HEK293 (cell line): ENCODE data around the gene MMP23B.

Source experiments
- CTCF ChIA-PET: fragments of 350-600 bp; formaldehyde crosslinking; extraction: SDS; loops from one replicate; lab custom pipeline; 2021; ENCODE audit warnings: antibody characterized with exemption; lab: Yijun Ruan, JAX
- POLR2A ChIA-PET: fragments of 300-600 bp; formaldehyde crosslinking; extraction: SDS; loops from one replicate; lab custom pipeline; 2020; ENCODE audit warnings: antibody characterized with exemption, inconsistent platforms; lab: Yijun Ruan, JAX
- H3K27ac ChIP-seq: fragments of 200-500 bp; sonication (Bioruptor generic); 2 replicates; pipeline ENCODE4 v1.5.1; 2014; ENCODE audit warnings: low read depth, low read length, control low read depth, inconsistent platforms; ENCODE audit errors: extremely low read depth
- H3K36me3 ChIP-seq, 2 experiments: fragments of 200-500 bp in 1 of 2; sonication (Bioruptor generic) in 1 of 2; 1 replicate in 1 of 2; 2 replicates in 1 of 2; pipeline ENCODE4 v1.5.1; 2014 to 2017; ENCODE audit warnings: inconsistent platforms in 2 of 2, low read length in 2 of 2; ENCODE audit not compliant: control insufficient read depth in 2 of 2, insufficient read depth in 1 of 2
- H3K4me1 ChIP-seq: fragments of 200-500 bp; sonication (Bioruptor generic); 2 replicates; pipeline ENCODE4 v1.5.1; 2014; ENCODE audit warnings: mild to moderate bottlenecking, low read length, inconsistent platforms; ENCODE audit not compliant: control insufficient read depth, insufficient read depth
- H3K4me3 ChIP-seq: 2 replicates; pipeline ENCODE4 v1.5.1; 2011; ENCODE audit warnings: low read depth, mild to moderate bottlenecking, control low read depth, low read length, moderate library complexity
- H3K9me3 ChIP-seq: fragments of 200-500 bp; sonication (Bioruptor generic); 2 replicates; pipeline ENCODE4 v1.5.1; 2014; ENCODE audit warnings: low read depth, low read length, inconsistent platforms; ENCODE audit not compliant: control insufficient read depth, insufficient read depth
- GLIS2 ChIP-seq: fragments of 450-650 bp; formaldehyde crosslinking; IDR thresholded peaks from 2 replicates; pipeline ENCODE4 v1.5.1; 2016; ENCODE audit warnings: missing biosample characterization, missing genetic modification characterization
- HIC1 ChIP-seq: fragments of 450-650 bp; formaldehyde crosslinking; IDR thresholded peaks from 2 replicates; pipeline ENCODE4 v1.5.1; 2016; ENCODE audit warnings: missing biosample characterization, missing genetic modification characterization
- KLF16 ChIP-seq: fragments of 450-650 bp; formaldehyde crosslinking; IDR thresholded peaks from 2 replicates; pipeline ENCODE4 v1.5.1; 2017; ENCODE audit warnings: missing biosample characterization, missing genetic modification characterization
- KLF7 ChIP-seq: fragments of 450-650 bp; formaldehyde crosslinking; IDR thresholded peaks from 2 replicates; pipeline ENCODE4 v1.5.1; 2016; ENCODE audit warnings: missing biosample characterization, missing genetic modification characterization, borderline replicate concordance
- MZF1 ChIP-seq: fragments of 450-650 bp; formaldehyde crosslinking; IDR thresholded peaks from 2 replicates; pipeline ENCODE4 v1.5.1; 2017; ENCODE audit warnings: missing biosample characterization, missing genetic modification characterization, borderline replicate concordance
- OVOL3 ChIP-seq: fragments of 450-650 bp; formaldehyde crosslinking; IDR thresholded peaks from 2 replicates; pipeline ENCODE4 v1.5.1; 2016; ENCODE audit warnings: missing biosample characterization, missing genetic modification characterization
- RBAK ChIP-seq: fragments of 450-650 bp; formaldehyde crosslinking; IDR thresholded peaks from 2 replicates; pipeline ENCODE4 v1.5.1; 2016; ENCODE audit warnings: missing biosample characterization, missing genetic modification characterization
- SP3 ChIP-seq: fragments of 450-650 bp; formaldehyde crosslinking; IDR thresholded peaks from 2 replicates; pipeline ENCODE4 v1.5.1; 2016; ENCODE audit warnings: missing biosample characterization, missing genetic modification characterization
- YY2 ChIP-seq: fragments of 450-650 bp; formaldehyde crosslinking; IDR thresholded peaks from 2 replicates; pipeline ENCODE4 v1.5.1; 2016; ENCODE audit warnings: missing biosample characterization, missing genetic modification characterization
- ZBTB8A ChIP-seq: fragments of 450-650 bp; formaldehyde crosslinking; IDR thresholded peaks from 2 replicates; pipeline ENCODE4 v1.5.1; 2016; ENCODE audit warnings: missing biosample characterization, missing genetic modification characterization
- ZFHX2 ChIP-seq: fragments of 450-650 bp; formaldehyde crosslinking; conservative IDR thresholded peaks from 2 replicates; pipeline ENCODE4 v1.5.1; 2016; ENCODE audit warnings: missing biosample characterization, missing genetic modification characterization
- ZNF223 ChIP-seq: fragments of 450-650 bp; formaldehyde crosslinking; IDR thresholded peaks from 2 replicates; pipeline ENCODE4 v1.5.1; 2016; ENCODE audit warnings: missing biosample characterization, missing genetic modification characterization
- ZNF274 ChIP-seq, 2 experiments: fragments of 200-500 bp in 1 of 2; fragments of 450-650 bp in 1 of 2; sonication (Bioruptor generic) in 1 of 2; formaldehyde crosslinking in 1 of 2; IDR thresholded peaks; 2 replicates each; pipeline versions ENCODE4 v1.5.1 to v1.6.1; 2014 to 2016; ENCODE audit warnings: borderline replicate concordance in 1 of 2, inconsistent platforms in 1 of 2, low read length in 1 of 2, missing biosample characterization in 1 of 2, missing genetic modification characterization in 1 of 2
- ZNF514 ChIP-seq: fragments of 450-650 bp; formaldehyde crosslinking; IDR thresholded peaks from 2 replicates; pipeline ENCODE4 v1.5.1; 2016; ENCODE audit warnings: missing biosample characterization, missing genetic modification characterization
- ZNF544 ChIP-seq: fragments of 450-650 bp; formaldehyde crosslinking; IDR thresholded peaks from 2 replicates; pipeline ENCODE4 v1.5.0; 2017; ENCODE audit warnings: missing biosample characterization, missing genetic modification characterization
- ZNF837 ChIP-seq: fragments of 450-650 bp; formaldehyde crosslinking; IDR thresholded peaks from 2 replicates; pipeline ENCODE4 v1.5.1; 2016; ENCODE audit warnings: missing biosample characterization, missing genetic modification characterization
- ZNF843 ChIP-seq: fragments of 450-650 bp; formaldehyde crosslinking; IDR thresholded peaks from 2 replicates; pipeline ENCODE4 v1.5.1; 2016; ENCODE audit warnings: missing biosample characterization, missing genetic modification characterization
- ZSCAN16 ChIP-seq: fragments of 450-650 bp; formaldehyde crosslinking; IDR thresholded peaks from 2 replicates; pipeline ENCODE4 v1.5.1; 2016; ENCODE audit warnings: missing biosample characterization, missing genetic modification characterization
- ZSCAN18 ChIP-seq: fragments of 450-650 bp; formaldehyde crosslinking; IDR thresholded peaks from 2 replicates; pipeline ENCODE4 v1.5.1; 2016; ENCODE audit warnings: missing biosample characterization, missing genetic modification characterization
- ZSCAN5A ChIP-seq: fragments of 450-650 bp; formaldehyde crosslinking; IDR thresholded peaks from 2 replicates; pipeline ENCODE4 v1.5.1; 2016; ENCODE audit warnings: missing biosample characterization, missing genetic modification characterization
- ZXDB ChIP-seq: fragments of 450-650 bp; formaldehyde crosslinking; IDR thresholded peaks from 2 replicates; pipeline ENCODE4 v1.5.1; 2016; ENCODE audit warnings: missing biosample characterization, missing genetic modification characterization
- TF ChIP-seq, protein P1 (sequence below): fragments of 450-650 bp; formaldehyde crosslinking; IDR thresholded peaks from 2 replicates; pipeline ENCODE4 v1.5.1; 2016; ENCODE audit warnings: missing biosample characterization, missing genetic modification characterization
- TF ChIP-seq, protein P2 (sequence below): fragments of 450-650 bp; formaldehyde crosslinking; IDR thresholded peaks from 2 replicates; pipeline ENCODE4 v1.5.1; 2016; ENCODE audit warnings: missing biosample characterization, missing genetic modification characterization

Gene MMP23B

DNA sequence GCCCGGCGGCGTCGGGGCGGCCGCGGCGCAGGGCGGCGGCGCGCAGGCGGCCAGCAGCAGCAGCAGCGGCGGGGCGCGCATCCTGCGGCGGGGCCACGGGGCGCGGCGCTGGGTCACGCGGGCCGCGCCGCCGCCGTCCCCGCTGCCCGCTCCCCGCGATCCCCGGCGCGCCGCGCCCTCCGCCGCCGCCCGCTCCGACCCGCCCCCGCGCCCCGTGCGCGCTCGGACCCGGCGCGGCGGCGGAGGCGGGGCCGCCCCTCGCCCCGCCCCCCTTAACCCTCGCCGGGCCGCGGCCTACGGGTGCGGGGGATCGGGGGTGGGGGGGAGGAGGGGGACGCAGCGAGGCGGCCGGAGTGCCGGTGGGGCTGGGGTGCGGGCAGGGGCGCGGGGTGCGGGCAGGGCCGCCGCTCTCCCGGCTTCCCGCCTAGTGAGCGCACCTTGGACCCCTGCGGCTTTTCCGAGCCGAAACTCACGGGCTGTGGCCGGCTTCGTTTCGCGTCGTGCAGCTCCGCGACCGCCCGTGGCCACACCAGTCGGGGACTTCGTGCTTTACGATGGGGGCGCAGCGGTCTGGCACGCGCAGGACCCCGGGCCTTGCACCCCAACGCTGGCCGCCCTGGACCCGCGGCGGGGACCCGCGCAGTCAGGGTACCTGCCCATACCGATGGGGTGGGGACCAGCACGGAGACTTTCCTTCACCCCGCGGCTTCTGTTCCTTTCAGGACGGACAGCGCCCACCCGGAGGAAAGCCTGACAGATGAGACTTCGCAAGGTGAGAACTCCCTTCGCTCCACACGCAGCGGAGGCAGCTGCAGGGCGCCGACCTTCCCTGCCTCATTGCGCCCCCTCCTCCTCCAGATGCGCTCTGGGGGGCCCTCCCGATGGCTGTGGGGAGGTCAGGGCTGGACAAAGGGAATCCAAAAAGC is 31.8 kb upstream of the MMP23B start, which contains the start of gene FNDC10 (continued):
- TF ChIP-seq KLF7 (tag by site-specific recombination) = no peak
- no peak for TF ChIP-seq HIC1
- TF ChIP-seq ZFHX2 (tag by site-specific recombination) = 0 out of 2 replicates have a peak, but pooled peaks have one; percentile 4
- TF ChIP-seq ZXDB = no peak
- TF ChIP-seq OVOL3 (tag by site-specific recombination) = no peak
- no peak for TF ChIP-seq SP3 (tag by site-specific recombination)
- TF ChIP-seq ZNF514 (tag by site-specific recombination) = no peak
- TF ChIP-seq RBAK (tag by site-specific recombination) = no peak
- 0 out of 2 replicates have a peak, but pooled peaks have one; percentile 52 for TF ChIP-seq ZNF223 (tag by site-specific recombination)
- TF ChIP-seq, protein P1, sequence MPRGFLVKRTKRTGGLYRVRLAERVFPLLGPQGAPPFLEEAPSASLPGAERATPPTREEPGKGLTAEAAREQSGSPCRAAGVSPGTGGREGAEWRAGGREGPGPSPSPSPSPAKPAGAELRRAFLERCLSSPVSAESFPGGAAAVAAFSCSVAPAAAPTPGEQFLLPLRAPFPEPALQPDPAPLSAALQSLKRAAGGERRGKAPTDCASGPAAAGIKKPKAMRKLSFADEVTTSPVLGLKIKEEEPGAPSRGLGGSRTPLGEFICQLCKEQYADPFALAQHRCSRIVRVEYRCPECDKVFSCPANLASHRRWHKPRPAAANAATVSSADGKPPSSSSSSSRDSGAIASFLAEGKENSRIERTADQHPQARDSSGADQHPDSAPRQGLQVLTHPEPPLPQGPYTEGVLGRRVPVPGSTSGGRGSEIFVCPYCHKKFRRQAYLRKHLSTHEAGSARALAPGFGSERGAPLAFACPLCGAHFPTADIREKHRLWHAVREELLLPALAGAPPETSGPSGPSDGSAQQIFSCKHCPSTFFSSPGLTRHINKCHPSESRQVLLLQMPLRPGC (tag by site-specific recombination) = no peak
- no peak for TF ChIP-seq ZNF843 (tag by site-specific recombination)
- TF ChIP-seq YY2 (tag by site-specific recombination) = no peak
- TF ChIP-seq ZSCAN5A (tag by site-specific recombination) = no peak
- no peak for TF ChIP-seq KLF16 (tag by site-specific recombination)
- TF ChIP-seq ZNF274 (IDR thresholded peaks at IDR 0.05; ENCODE audit: low read length) = no peak
- TF ChIP-seq ZNF274 (tag by site-specific recombination; IDR thresholded peaks at IDR 0.05; ENCODE audit: borderline replicate concordance) = no peak
- TF ChIP-seq ZNF837 (tag by site-specific recombination) = no peak

- H3K4me1 ChIP-seq = peaks cover 6% of the 10 kb centered on the region; the same call in 1 of the 2 replicates
- no peaks in the 10 kb centered on the region for H3K36me3 ChIP-seq
- no peaks in the 10 kb centered on the region for H3K9me3 ChIP-seq
- no peak overlapping the region for H3K4me3 ChIP-seq
- H3K27ac ChIP-seq = no peak overlapping the region
- ChIA-PET CTCF (interaction anchor here (0.6 kb wide), 1 partner anchor 256 kb away, joined by 3 read pairs; no protein-coding TSS in a partner anchor), POLR2A (interaction anchor here (1.4 to 2.6 kb wide), 2 partner anchors 11 to 13 kb away, joined by 4 to 17 read pairs; partner anchors contain the start of gene MIB2)
- TF ChIP-seq, protein P2, sequence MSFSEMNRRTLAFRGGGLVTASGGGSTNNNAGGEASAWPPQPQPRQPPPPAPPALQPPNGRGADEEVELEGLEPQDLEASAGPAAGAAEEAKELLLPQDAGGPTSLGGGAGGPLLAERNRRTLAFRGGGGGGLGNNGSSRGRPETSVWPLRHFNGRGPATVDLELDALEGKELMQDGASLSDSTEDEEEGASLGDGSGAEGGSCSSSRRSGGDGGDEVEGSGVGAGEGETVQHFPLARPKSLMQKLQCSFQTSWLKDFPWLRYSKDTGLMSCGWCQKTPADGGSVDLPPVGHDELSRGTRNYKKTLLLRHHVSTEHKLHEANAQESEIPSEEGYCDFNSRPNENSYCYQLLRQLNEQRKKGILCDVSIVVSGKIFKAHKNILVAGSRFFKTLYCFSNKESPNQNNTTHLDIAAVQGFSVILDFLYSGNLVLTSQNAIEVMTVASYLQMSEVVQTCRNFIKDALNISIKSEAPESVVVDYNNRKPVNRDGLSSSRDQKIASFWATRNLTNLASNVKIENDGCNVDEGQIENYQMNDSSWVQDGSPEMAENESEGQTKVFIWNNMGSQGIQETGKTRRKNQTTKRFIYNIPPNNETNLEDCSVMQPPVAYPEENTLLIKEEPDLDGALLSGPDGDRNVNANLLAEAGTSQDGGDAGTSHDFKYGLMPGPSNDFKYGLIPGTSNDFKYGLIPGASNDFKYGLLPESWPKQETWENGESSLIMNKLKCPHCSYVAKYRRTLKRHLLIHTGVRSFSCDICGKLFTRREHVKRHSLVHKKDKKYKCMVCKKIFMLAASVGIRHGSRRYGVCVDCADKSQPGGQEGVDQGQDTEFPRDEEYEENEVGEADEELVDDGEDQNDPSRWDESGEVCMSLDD (tag by site-specific recombination) = no peak
- TF ChIP-seq GLIS2 (tag by site-specific recombination) (peak; percentile 39), ZFHX2 (tag by site-specific recombination) (0 out of 2 replicates have a peak, but pooled peaks have one; percentile 3), MZF1 (no peak), ZSCAN18 (tag by site-specific recombination) (no peak), ZNF544 (tag by site-specific recombination) (no peak), SP3 (tag by site-specific recombination) (no peak), ZSCAN16 (tag by site-specific recombination) (no peak), ZBTB8A (no peak)
These were observed 31.0 kb upstream of the MMP23B start for GRCh38 chr1:1600861-1601563.
